Measurements from ENCODE around the gene ARFGAP1. TPM values are rescaled to one million over a fixed set of nuclear protein-coding genes. Genes with fewer than 3 reads are reported as not detected.
A peak's percentile ranks its signal among the peaks of the same experiment; 100 is the strongest.

ARFGAP1 gene
- total and polyA plus RNA-seq, 2 donors from 2014 or later: 40.4 to 84.3 TPM

GRCh38 chr20:63224412-63225081, 48.1 kb upstream of the ARFGAP1 start:
- Histone ChIP-seq H3K9ac (ENCODE audit: low read length in 3 of 3) (no peak overlapping the region), H3K36me3 (ENCODE audit: control insufficient read depth in 2 of 3, insufficient read depth in 3 of 3, low read length in 3 of 3) (no peaks in the 10 kb centered on the region), H3K27ac (ENCODE audit: low read depth in 2 of 2, low read length in 2 of 2) (no peak overlapping the region), H3K9me3 (ENCODE audit: control insufficient read depth in 2 of 3, insufficient read depth in 1 of 3, low read length in 3 of 3) (no peaks in the 10 kb centered on the region), H3K27me3 (ENCODE audit: control insufficient read depth, insufficient read depth, low read length) (no peaks in the 10 kb centered on the region), H3K4me3 (ENCODE audit: low read length in 3 of 3) (no peak overlapping the region), H3K4me1 (ENCODE audit: control insufficient read depth in 2 of 3, insufficient read depth in 2 of 3, low read depth in 1 of 3, low read length in 3 of 3) (no peaks in the 10 kb centered on the region)
- intact Hi-C loops (cut with DNase I): no loop called here
- DNase-seq (peak; percentile 56 to 88 (median 63)), FAIRE-seq (no peak)
- peak; percentile 1 for TF ChIP-seq CTCF (IDR thresholded peaks at IDR 0.05; ENCODE audit: borderline replicate concordance, extremely low read depth, insufficient read depth)

DNA sequence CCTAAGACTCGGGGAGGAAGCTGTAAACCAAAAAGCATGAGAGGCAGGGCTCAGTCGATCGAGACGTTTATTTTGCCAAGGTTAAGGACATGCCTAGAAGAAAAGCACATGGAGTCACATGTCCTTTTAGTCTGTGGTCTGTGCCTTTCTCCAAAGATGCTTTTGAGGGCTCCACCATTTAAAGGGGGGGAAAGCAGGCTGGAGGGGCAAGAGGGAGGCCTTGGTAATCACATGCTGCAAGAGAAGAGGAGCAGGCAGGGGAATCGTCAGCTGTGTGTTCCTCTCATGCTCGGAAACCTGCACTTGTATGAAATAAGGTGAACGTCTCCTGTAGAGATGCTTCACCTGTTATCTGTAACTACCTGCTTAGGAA, 47.5 kb upstream of the ARFGAP1 start:
- Histone ChIP-seq H3K27ac (ENCODE audit: low read depth in 2 of 2, low read length in 2 of 2) (no peak overlapping the region), H3K27me3 (ENCODE audit: control insufficient read depth, insufficient read depth, low read length) (no peaks in the 10 kb centered on the region), H3K9me3 (ENCODE audit: control insufficient read depth in 2 of 3, insufficient read depth in 1 of 3, low read length in 3 of 3) (no peaks in the 10 kb centered on the region), H3K36me3 (ENCODE audit: control insufficient read depth in 2 of 3, insufficient read depth in 3 of 3, low read length in 3 of 3) (no peaks in the 10 kb centered on the region), H3K4me1 (ENCODE audit: control insufficient read depth in 2 of 3, insufficient read depth in 2 of 3, low read depth in 1 of 3, low read length in 3 of 3) (no peaks in the 10 kb centered on the region), H3K4me3 (ENCODE audit: low read length in 3 of 3) (no peak overlapping the region), H3K9ac (ENCODE audit: low read length in 3 of 3) (no peak overlapping the region)
- FAIRE-seq (no peak), DNase-seq (no peak)
- intact Hi-C loops (cut with DNase I): no loop called here
- no peak for TF ChIP-seq CTCF (IDR thresholded peaks at IDR 0.05; ENCODE audit: borderline replicate concordance, extremely low read depth, insufficient read depth)

DNA sequence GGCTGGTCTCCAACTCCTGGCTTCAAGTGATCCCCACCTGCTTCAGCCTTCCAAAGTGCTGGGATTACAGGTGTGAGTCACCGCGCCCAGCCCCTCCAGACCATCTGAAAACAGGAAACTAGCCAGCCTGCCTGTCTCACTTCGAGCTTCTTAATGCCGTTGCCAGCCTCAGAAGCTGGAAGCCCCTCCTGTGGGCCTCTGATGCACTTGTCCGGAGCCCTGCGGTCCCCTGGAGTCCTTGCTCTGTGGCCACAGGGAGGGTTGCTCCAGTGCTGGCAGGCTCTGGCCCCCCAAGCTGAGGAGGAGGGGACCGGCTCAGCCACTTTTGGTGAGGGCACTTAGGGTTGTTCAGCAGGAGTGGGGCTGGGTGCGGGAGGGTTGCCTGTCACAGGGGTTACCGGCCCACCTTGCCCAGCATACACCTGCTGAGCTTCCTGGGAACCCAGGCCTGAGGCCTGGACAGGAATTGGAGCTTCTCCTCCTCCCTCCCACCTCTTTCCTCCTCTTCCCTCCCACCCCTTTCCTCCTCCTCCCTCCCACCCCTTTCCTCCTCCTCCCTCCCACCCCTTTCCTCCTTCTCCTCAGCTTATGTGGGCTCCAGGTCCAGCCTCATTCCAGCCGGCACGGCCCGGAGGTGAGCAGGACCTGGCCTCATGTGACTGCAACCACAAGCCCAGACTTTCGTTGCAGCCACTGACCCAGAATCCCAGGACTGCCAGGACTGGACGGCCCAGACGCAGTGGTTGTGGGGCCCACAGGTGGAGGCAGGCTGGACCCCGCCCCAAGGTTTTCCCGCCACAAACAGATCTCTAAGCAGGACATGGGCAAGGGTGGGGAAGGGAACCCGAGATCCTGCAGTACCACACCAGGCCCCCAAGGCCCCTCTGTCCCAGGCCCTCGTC, 46.3 kb upstream of the ARFGAP1 start:
- DNase-seq: peak in 2 of 5 donors; percentile 55 to 76
- Histone ChIP-seq H3K27me3 (ENCODE audit: control insufficient read depth, insufficient read depth, low read length) (no peaks in the 10 kb centered on the region), H3K27ac (ENCODE audit: low read depth in 2 of 2, low read length in 2 of 2) (no peak overlapping the region), H3K4me1 (ENCODE audit: control insufficient read depth in 2 of 3, insufficient read depth in 2 of 3, low read depth in 1 of 3, low read length in 3 of 3) (no peaks in the 10 kb centered on the region), H3K9me3 (ENCODE audit: control insufficient read depth in 2 of 3, insufficient read depth in 1 of 3, low read length in 3 of 3) (no peaks in the 10 kb centered on the region), H3K36me3 (ENCODE audit: control insufficient read depth in 2 of 3, insufficient read depth in 3 of 3, low read length in 3 of 3) (no peaks in the 10 kb centered on the region), H3K9ac (ENCODE audit: low read length in 3 of 3) (no peak overlapping the region), H3K4me3 (ENCODE audit: low read length in 3 of 3) (no peak overlapping the region)
- no peak for FAIRE-seq
- no peak for TF ChIP-seq CTCF (IDR thresholded peaks at IDR 0.05; ENCODE audit: borderline replicate concordance, extremely low read depth, insufficient read depth)
- intact Hi-C loops (cut with DNase I): no loop called here
